ENCODE data around the gene PRSS33.

Gene PRSS33

GRCh38 chr16:2822158-2822495 is 34.8 kb upstream of the PRSS33 start:
- no peak for DNase-seq
- H3K27me3 ChIP-seq: no peaks in the 10 kb centered on the region
- no peaks in the 10 kb centered on the region for H3K4me1 ChIP-seq
- H3K4me3 ChIP-seq (ENCODE audit: low read depth, low read length): no peak overlapping the region
- no peak for TF ChIP-seq CTCF (IDR thresholded peaks at IDR 0.05; ENCODE audit: low read depth, low read length)
- H3K9me3 ChIP-seq: no peaks in the 10 kb centered on the region
- no peaks in the 10 kb centered on the region for H3K36me3 ChIP-seq

- no peak for TF ChIP-seq CTCF (IDR thresholded peaks at IDR 0.05; ENCODE audit: low read depth, low read length)
- Histone ChIP-seq H3K4me3 (ENCODE audit: low read depth, low read length) (no peak overlapping the region), H3K9me3 (no peaks in the 10 kb centered on the region), H3K27me3 (no peaks in the 10 kb centered on the region), H3K4me1 (no peaks in the 10 kb centered on the region), H3K36me3 (no peaks in the 10 kb centered on the region)
- DNase-seq: no peak
These were observed 34.3 kb upstream of the PRSS33 start for GRCh38 chr16:2821487-2822157.

GRCh38 chr16:2820836-2821486 is 33.6 kb upstream of the PRSS33 start:
- H3K9me3 ChIP-seq: no peaks in the 10 kb centered on the region
- no peak for DNase-seq
- no peaks in the 10 kb centered on the region for H3K27me3 ChIP-seq
- TF ChIP-seq CTCF (IDR thresholded peaks at IDR 0.05; ENCODE audit: low read depth, low read length): no peak
- H3K36me3 ChIP-seq: no peaks in the 10 kb centered on the region
- no peak overlapping the region for H3K4me3 ChIP-seq (ENCODE audit: low read depth, low read length)
- H3K4me1 ChIP-seq: no peaks in the 10 kb centered on the region

GRCh38 chr16:2819939-2820835 is 32.8 kb upstream of the PRSS33 start:
- no peak for DNase-seq
- Histone ChIP-seq H3K9me3 (no peaks in the 10 kb centered on the region), H3K4me1 (no peaks in the 10 kb centered on the region), H3K27me3 (no peaks in the 10 kb centered on the region), H3K4me3 (ENCODE audit: low read depth, low read length) (no peak overlapping the region), H3K36me3 (no peaks in the 10 kb centered on the region)
- no peak for TF ChIP-seq CTCF (IDR thresholded peaks at IDR 0.05; ENCODE audit: low read depth, low read length)

GRCh38 chr16:2819179-2819938 is 32.0 kb upstream of the PRSS33 start:
- Histone ChIP-seq H3K9me3 (no peaks in the 10 kb centered on the region), H3K4me1 (no peaks in the 10 kb centered on the region), H3K27me3 (no peaks in the 10 kb centered on the region), H3K4me3 (ENCODE audit: low read depth, low read length) (no peak overlapping the region), H3K36me3 (no peaks in the 10 kb centered on the region)
- no peak for TF ChIP-seq CTCF (IDR thresholded peaks at IDR 0.05; ENCODE audit: low read depth, low read length)
- DNase-seq: no peak
